Retina (tissue), 1 donor: Measurements from ENCODE around the gene KSR2.
"Not testable (repeated sequence)": the region's sequence is repeated elsewhere in the genome, so short reads cannot be mapped to it uniquely, and the experiment has no call there.

Experiments
- DNase-seq: peaks from one replicate; pipeline ENCODE4 v3.0.0-alpha.2; 2016

Gene KSR2

GRCh38 chr12:117968826-117969659 is at the start of gene KSR2:
Gene KSR2, minus strand, starts transcription at chr12:117968990. Its CDS starts 735 bp downstream, at chr12:117968255.
- DNase-seq = peak; percentile 90

DNA sequence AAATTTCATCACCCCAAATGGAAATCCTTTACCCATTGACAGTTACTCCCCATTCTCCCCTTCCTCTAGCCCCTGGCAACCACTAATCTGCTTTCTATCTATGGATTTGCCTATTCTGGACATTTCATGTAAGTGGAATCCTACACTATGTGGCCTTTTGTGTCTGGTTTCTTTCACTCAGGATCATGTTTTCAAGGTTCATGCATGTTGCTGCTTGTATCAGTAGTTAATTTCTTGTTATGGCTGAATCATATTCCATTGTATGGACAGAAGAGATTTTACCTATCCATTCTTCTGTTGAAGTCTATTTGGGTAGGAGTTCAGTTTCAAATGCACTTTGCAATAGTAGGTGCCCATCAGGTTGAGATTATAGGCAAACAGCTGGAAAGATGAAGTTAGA is 49.1 kb upstream of the KSR2 start:
- DNase-seq = no peak

DNA sequence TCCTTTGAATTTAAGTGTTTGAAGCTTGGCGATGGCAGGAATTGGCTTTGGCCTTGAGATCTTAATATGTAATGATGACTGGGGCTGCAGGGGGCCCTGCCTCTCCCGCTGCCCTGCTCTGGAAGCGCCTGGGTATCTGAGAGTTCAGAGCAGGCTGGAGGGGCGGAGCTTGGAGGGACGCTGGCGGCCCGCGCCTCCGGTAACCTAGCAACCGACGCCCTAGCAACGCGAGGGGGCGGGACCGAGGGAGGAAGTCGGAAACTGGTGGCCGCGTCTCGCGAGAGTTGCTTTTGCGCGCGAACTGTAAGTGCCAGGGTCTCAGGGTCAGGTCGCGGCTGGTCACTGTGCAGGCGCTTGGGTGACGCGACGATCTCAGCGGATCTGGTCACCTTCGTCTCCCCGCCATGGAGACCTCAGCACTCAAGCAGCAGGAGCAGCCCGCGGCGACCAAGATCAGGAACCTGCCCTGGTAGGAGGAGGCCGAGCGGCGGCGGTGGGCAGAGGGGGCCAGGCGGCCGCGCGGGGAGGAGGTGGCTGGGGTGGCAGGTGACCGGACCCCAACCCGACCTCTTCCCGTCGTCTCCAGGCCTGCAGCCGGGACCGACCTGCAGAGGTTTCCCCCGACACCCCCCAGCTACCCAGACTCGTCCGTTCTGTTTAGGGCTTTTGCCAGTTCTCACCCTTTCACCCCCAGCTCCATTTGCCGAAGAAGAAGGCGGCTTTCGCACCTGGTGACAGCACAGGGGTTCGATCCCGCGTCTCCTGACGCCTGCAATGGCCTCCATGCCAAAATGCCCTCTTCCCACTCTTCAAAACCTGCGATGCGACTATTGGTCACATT is 47.9 kb upstream of the KSR2 start, which contains the start of gene RFC5:
Gene RFC5, plus strand, starts transcription at position 280 of the 841 bp plus-strand sequence. Its CDS starts 125 bp downstream, at position 405.
- peak; percentile 98 for DNase-seq

DNA sequence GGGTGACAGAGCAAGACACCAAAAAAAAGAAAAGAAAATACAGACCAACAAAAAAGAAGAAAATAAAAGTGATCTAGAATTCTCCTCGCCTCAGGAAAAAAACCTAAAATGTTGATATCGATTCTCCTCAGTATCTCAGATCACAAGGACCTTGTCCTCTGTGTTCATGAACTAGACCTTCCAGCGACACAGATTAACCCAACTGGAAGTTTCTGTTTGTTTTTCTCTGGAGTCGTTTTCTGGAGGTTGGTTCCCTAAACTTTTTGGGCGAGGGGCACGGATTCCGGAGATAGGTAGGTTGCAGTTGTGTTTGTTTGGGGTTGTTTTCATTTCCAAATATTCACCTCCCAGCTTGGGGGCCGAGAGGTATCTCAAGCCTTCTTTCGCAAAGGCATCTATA is 47.2 kb upstream of the KSR2 start:
- no peak for DNase-seq

DNA sequence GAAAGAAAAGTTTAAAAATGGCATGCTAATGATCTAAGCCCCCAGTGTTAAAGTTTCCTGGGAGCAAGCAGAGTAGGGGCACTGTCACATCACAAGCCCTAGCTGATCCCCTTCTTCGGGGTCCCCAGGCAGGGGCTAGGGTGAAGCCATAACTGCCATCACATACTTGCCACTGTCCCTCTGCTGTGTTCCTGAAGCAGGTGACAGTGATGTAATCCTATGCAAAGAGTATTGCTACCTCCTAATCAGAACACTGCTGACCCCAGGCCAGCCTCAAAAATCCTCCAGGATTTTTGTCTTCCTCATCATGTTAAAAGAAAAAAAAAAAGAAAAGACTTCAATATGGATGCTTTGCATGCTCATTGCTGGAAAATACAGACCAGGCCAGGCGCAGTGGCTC is 46.5 kb upstream of the KSR2 start:
- DNase-seq = peak; percentile 5

DNA sequence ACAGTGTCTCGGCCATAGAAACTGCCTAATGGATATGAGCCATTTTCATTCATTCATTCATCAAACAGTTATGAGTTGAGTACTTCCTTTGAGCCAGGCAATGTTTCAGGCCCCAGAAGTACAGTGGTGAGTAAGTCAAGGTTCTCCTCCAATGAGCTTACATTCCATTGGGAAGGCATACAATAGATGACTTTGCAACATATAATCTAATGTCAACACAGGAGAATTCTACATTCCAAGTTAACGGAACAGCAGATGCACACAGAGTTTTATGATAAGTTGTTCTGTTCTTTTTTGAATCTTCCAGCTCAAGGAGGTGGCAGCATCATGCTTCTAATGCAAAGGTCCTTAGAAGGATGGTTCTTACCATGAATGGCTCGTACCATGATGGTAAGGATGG is 44.5 kb upstream of the KSR2 start:
- no peak for DNase-seq

DNA sequence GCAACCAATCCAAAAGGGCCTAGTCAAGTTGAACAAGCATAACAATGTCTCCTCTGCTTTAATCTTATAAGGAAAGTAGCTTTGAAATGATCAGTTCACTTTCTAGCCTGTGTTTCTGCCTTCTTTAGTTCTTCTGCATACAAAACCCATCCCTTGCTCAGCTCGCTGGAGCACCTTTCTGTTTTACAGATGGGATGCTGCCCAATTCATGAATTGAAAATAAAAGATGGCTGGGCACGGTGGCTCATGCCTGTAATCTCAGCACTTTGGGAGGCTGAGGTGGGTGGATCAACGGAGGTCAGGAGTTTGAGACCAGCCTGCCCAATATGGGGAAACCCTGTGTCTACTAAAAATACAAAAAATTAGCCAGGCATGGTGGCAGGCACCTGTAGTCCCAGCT is 43.2 kb upstream of the KSR2 start:
- no peak for DNase-seq

GRCh38 chr12:118011377-118011776 is 42.6 kb upstream of the KSR2 start:
- no peak for DNase-seq

- DNase-seq = no peak
These were observed 42.1 kb upstream of the KSR2 start for GRCh38 chr12:118010903-118011302.

DNA sequence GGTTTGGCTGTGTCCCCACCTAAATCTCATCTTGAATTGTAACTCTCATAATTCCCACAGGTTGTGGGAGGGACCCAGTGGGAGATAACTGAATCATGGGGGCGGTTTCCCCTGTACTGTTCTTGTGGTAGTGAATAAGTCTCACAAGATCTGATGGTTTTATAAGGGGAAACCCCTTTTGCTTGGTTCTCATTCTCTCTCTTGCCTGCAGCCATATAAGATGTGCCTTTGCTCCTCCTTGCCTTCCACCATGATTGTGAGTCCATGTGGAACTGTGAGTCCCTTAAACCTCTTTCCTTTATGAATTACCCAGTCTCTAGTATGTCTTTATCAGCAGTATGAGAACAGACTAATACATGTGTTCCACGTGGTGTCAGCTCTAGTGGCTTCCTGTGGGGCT is 31.0 kb upstream of the KSR2 start:
- not testable (repeated sequence) for DNase-seq

- DNase-seq = no peak
These were observed 29.9 kb upstream of the KSR2 start for GRCh38 chr12:117998719-117999118.

- no peak for DNase-seq
These were observed 26.0 kb upstream of the KSR2 start for GRCh38 chr12:117994551-117995438.

GRCh38 chr12:117986705-117987469 is 18.1 kb upstream of the KSR2 start:
- no peak for DNase-seq

DNA sequence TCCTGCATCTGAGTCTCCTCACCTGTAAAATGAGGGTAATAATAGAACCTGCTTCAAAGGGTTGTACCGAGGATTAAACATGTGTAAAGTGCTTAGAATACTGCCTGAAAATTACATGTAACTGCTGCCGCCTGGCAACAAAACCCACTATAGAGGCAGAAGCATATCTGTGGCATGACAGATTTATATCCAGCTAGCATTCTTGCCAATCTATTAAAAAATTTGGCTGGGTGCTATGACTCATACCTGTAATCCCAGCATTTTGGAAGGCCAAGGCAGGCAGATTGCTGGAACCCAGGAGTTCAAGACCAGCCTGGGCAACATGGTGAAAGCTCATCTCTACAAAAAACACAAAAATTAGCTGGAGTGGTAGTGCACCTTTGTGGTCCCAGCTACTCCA is 16.4 kb upstream of the KSR2 start:
- no peak for DNase-seq

GRCh38 chr12:117981267-117981666 is 12.5 kb upstream of the KSR2 start:
- no peak for DNase-seq

- no peak for DNase-seq
These were observed 11.8 kb upstream of the KSR2 start for GRCh38 chr12:117980616-117981015.

DNA sequence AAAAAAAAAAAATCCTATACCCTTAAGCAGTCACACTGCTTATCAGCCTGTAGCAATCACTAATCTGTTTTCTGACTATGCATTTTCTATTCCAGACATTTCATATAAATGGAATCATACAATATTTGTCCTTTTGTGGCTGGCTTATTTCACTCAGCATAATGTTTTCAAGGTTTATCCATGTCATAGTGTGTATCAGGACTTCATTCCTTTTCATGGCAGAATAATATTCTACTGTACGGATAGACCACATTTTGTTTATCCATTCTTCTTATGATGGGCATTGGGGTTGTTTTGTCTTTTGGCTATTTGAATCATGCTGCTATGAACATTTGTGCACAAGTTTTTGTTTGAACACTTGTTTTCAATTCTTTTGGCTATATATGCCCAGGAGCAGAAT is 8.6 kb upstream of the KSR2 start:
- DNase-seq = no peak

DNA sequence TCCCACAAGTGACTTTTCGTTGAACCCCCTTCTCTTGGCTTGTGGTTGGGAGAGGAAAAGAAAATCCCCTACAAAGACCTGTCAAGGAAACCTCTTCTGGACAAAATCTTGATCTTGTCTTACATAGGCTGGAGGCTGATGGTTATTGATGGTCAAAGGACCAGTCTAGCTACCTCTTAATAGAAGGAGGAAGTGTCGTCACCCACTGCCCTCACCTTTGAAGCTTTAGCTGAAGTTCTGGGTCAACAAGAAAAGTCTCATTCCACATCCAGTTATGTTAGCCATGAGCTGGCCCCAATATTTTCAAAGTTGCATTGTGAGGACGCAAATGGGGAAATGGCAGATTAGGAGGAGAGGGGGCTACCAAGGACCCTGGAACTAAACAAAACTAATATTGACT is 6.2 kb upstream of the KSR2 start:
- no peak for DNase-seq

DNA sequence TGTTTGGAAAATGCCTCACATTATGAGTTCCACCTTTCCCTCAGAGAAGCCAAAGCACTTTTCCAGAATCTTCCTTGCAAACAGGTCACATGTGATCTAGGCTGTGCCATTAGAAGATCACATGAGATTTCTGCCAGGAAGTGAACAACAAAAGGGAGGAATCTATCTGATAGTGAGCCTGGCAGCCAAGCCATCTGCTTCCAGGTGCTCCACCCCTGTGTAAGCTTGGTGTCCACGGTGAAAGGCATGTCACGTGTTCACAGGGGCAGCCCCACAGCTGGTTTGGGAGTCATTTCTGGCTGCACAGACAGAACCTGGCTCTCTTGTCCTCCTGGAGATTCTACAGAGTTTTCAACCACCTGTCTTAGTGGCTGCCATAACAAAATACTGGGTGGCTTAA is 3.5 kb upstream of the KSR2 start:
- DNase-seq = no peak

DNA sequence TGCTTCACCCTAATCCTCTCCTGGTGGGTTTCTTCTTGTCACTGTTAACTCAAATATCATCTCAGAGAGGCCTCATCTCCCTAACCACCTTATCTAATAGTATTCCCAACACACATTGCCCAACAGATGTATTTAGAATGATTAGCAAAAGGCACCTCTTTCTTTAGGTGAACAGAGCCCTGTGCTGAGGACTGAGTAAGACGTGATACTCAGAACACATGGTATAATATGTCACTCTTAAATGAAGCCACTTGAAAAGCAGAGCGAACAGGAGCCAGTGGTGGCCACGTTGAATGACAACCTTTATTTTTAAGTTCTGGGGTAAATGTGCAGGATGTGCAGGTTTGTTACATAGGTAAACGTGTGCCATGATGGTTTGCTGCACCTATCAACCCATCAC is 1.5 kb upstream of the KSR2 start:
- no peak for DNase-seq

DNA sequence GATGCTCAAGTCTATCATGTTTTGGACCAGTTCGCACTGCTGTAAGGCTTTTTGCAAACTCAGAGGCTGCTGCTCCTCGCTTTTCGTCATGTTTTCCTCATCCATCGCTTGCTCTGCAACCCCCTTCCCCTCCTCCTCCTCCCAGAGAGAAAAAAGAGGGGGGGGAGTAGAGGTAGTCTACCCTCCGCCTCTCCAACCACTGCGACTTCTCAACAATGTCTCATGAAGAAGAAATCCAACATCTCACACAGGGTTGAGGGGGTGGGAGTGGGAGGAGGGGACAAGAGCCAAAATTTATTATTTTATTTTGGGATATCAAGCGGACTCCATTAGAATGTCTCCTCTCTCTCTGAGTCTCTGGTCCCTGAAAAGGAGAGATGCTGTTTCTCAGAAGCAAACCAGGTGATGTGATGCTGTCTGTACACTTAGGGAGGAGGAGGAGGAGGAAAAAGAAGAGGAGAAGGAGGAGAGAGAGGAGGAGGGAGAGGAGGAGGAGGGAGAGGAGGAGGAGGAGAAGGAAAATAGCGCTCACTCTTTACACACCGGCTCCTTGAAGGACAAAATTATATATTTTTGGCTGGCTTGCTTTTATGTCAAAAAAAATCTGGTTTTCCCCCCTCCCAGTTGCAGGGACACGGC is 520 bp downstream of the KSR2 start:
- peak; percentile 66 for DNase-seq

DNA sequence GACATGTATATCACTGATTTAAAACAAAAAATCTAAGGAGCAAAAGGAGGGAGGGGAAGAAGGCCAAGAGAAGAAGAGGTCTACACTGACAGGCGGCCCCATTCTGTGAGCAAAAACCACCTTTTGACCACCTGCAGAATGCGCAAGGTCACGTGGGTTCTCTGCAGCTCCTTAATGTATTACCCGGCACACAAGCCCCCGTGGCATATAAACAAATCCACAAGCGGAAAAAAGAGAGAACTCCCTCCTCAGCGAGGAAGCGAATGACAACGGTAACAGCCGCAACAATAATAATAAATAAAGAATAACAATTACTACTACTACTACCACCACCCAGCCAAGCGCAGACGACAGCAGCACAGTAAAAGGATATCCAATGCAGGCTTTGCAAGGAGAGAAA is 1.3 kb downstream of the KSR2 start:
- no peak for DNase-seq
